GM12878 (cell line): Measurements from ENCODE around the gene RAB34. TPM values are rescaled to one million over a fixed set of nuclear protein-coding genes. Genes with fewer than 3 reads are reported as not detected.

Experiments
- ATAC-seq: fragments of 200-7000 bp; cut with Tn5 transposase; 3 replicates; pipeline ENCODE4 v1.9.1; 2020; ENCODE audit warnings: mild to moderate bottlenecking, moderate library complexity
- BruUV-seq: library from RNA; stranded (reverse); fragments of 400-500 nt; replicated peaks from 2 replicates; lab custom pipeline; 2021; lab: Mats Ljungman, UMichigan
- CTCF ChIA-PET: fragments of 300-600 bp; sonication (Branson Sonifier 250); formaldehyde crosslinking; extraction: SDS; loops from one replicate; lab custom pipeline; 2021; ENCODE audit warnings: inconsistent platforms; lab: Yijun Ruan, JAX
- POLR2A ChIA-PET: fragments of 350-600 bp; formaldehyde crosslinking; extraction: SDS; loops from one replicate; lab custom pipeline; 2021; ENCODE audit warnings: inconsistent platforms; lab: Charles Lee
- RAD21 ChIA-PET: fragments of 300-600 bp; sonication (Branson Sonifier 250); formaldehyde crosslinking; loops from one replicate; lab custom pipeline; 2023; ENCODE audit warnings: antibody characterized with exemption; ENCODE audit not compliant: unreplicated experiment; lab: Charles Lee
- SMC1A ChIA-PET: fragments of 300-600 bp; sonication (Branson Sonifier 250); formaldehyde crosslinking; loops from one replicate; lab custom pipeline; 2023; ENCODE audit not compliant: unreplicated experiment, uncharacterized antibody; lab: Charles Lee
- DNase-seq: peaks from one replicate; pipeline ENCODE4 v3.0.0-alpha.2; 2011; ENCODE audit warnings: low read depth, low spot score
- FAIRE-seq: peaks from 3 replicates; lab custom pipeline; 2011; peaks lifted over from hg19 to GRCh38; lab: Jason Lieb, UNC
- H2AFZ ChIP-seq: 2 replicates; pipeline ENCODE4 v1.6.0; 2011; ENCODE audit warnings: low read depth, low read length, control low read depth; ENCODE audit not compliant: control insufficient read depth
- H3K27ac ChIP-seq: 2 replicates; pipeline ENCODE4 v1.5.1; 2011; ENCODE audit warnings: control low read depth; ENCODE audit not compliant: control insufficient read depth, insufficient read depth
- H3K27me3 ChIP-seq, 2 experiments: replicated peaks in 1 of 2; 2 replicates each; pipeline versions ENCODE4 v1.6.0 to v1.6.1; 2011; ENCODE audit warnings: low read length in 1 of 2; ENCODE audit not compliant: control insufficient read depth in 2 of 2, insufficient read depth in 2 of 2
- H3K36me3 ChIP-seq, 2 experiments: 2 replicates each; pipeline ENCODE4 v1.5.1; 2011; ENCODE audit warnings: low read length in 1 of 2; ENCODE audit not compliant: control insufficient read depth in 2 of 2, insufficient read depth in 2 of 2
- H3K4me1 ChIP-seq: 2 replicates; pipeline ENCODE4 v1.6.1; 2011; ENCODE audit warnings: mild to moderate bottlenecking, low read length, moderate library complexity, mixed read lengths; ENCODE audit not compliant: control insufficient read depth, insufficient read depth
- H3K4me2 ChIP-seq: 2 replicates; pipeline ENCODE4 v1.6.0; 2011; ENCODE audit warnings: control low read depth; ENCODE audit not compliant: control insufficient read depth, insufficient read depth
- H3K4me3 ChIP-seq: fragments of 200-600 bp; sonication (generic); 2 replicates; pipeline ENCODE4 v1.5.1; 2016
- H3K79me2 ChIP-seq: 2 replicates; pipeline ENCODE4 v1.6.0; 2011; ENCODE audit warnings: low read length; ENCODE audit not compliant: control insufficient read depth, insufficient read depth
- H3K9ac ChIP-seq: 2 replicates; pipeline ENCODE4 v1.8.0; 2011; ENCODE audit warnings: low read length, control low read depth, mixed read lengths; ENCODE audit not compliant: control insufficient read depth, insufficient read depth
- H3K9me3 ChIP-seq: replicated peaks from 3 replicates; pipeline ENCODE4 v1.5.1; 2011; ENCODE audit warnings: mild to moderate bottlenecking, low read length; ENCODE audit not compliant: control insufficient read depth, insufficient read depth
- H4K20me1 ChIP-seq: 2 replicates; pipeline ENCODE4 v1.6.0; 2011; ENCODE audit not compliant: control insufficient read depth, insufficient read depth
- BCL11A ChIP-seq: IDR thresholded peaks from 2 replicates; pipeline ENCODE4 v1.6.1; 2011; ENCODE audit warnings: low read depth, low read length
- CBX3 ChIP-seq: fragments of 200-600 bp; sonication (generic); IDR thresholded peaks from 2 replicates; pipeline ENCODE4 v1.6.1; 2016; ENCODE audit warnings: low read depth, borderline replicate concordance
- EGR1 ChIP-seq, 2 experiments: IDR thresholded peaks; 1 replicate in 1 of 2; 2 replicates in 1 of 2; pipeline ENCODE4 v1.6.1; 2011 to 2012; ENCODE audit warnings: low read depth in 2 of 2, low read length in 2 of 2, borderline replicate concordance in 1 of 2, mild to moderate bottlenecking in 1 of 2, moderate library complexity in 1 of 2
- ESRRA ChIP-seq: IDR thresholded peaks from 2 replicates; pipeline ENCODE4 v1.6.1; 2012; ENCODE audit warnings: mild to moderate bottlenecking, low read length, improper control_type of control experiment
- NBN ChIP-seq: fragments of 450-650 bp; IDR thresholded peaks from 2 replicates; pipeline ENCODE4 v1.6.1; 2016
- NFIC ChIP-seq: IDR thresholded peaks from 2 replicates; pipeline ENCODE4 v1.6.1; 2012; ENCODE audit warnings: low read depth, mild to moderate bottlenecking, inconsistent platforms, low read length, moderate library complexity
- NRF1 ChIP-seq: conservative IDR thresholded peaks from 2 replicates; pipeline ENCODE4 v1.6.1; 2011; ENCODE audit warnings: mild to moderate bottlenecking, low read depth, low read length, improper control_type of control experiment
- RFX5 ChIP-seq: IDR thresholded peaks from 2 replicates; pipeline ENCODE4 v1.6.1; 2011; ENCODE audit warnings: low read depth, low read length, improper control_type of control experiment
- SIX5 ChIP-seq: IDR thresholded peaks from 2 replicates; pipeline ENCODE4 v1.6.1; 2011; ENCODE audit warnings: mild to moderate bottlenecking, low read depth, low read length, moderate library complexity; ENCODE audit not compliant: severe bottlenecking
- STAT3 ChIP-seq: IDR thresholded peaks from 2 replicates; pipeline ENCODE4 v1.6.1; 2011; ENCODE audit warnings: low read depth, low read length, improper control_type of control experiment
- TBL1XR1 ChIP-seq: IDR thresholded peaks from 2 replicates; pipeline ENCODE4 v1.6.1; 2012; ENCODE audit warnings: low read depth, low read length, improper control_type of control experiment
- TCF12 ChIP-seq: IDR thresholded peaks from 2 replicates; pipeline ENCODE4 v1.6.1; 2011; ENCODE audit warnings: low read depth, mild to moderate bottlenecking, low read length
- WGBS: methylation state at CpG from one replicate; pipeline ENCODE4 v1.1.6; 2016; ENCODE audit warnings: low lambda C conversion rate; ENCODE audit not compliant: insufficient replicate concordance, insufficient coverage; ENCODE audit errors: missing lambda C conversion rate; 5-methylcytosine and 5-hydroxymethylcytosine counted together
- in situ Hi-C: fragments of 300-500 bp; cut with MboI; formaldehyde crosslinking; loops from 9 replicates; pipeline ENCODE4 v1.14.3; 2018; ENCODE audit warnings: mixed read lengths
- intact Hi-C: fragments of 100-400 bp; cut with micrococcal nuclease; formaldehyde crosslinking; loops from one replicate; pipeline ENCODE4 v1.14.2; 2022; ENCODE audit not compliant: unreplicated experiment
- polyA plus RNA-seq, 11 experiments: library from polyadenylated mRNA; depleted of rRNA in 4 of 11; unstranded in 6 of 11; stranded (reverse) in 5 of 11; fragments of >200 nt; fragmentation: Nextera tagmentation in 4 of 11; fragmentation: Illumina TruSeq in 1 of 11; extraction: Ambion mirVana in 4 of 11; extraction: Trizol in 1 of 11; gene quantifications; 1 replicate in 1 of 11; 2 replicates in 10 of 11; pipeline versions ENCODE4 v1.2.1 to v1.2.3, GENCODE V29; 2011 to 2016; ENCODE audit warnings: inconsistent platforms in 2 of 11, missing spikeins in 2 of 11, low read depth in 1 of 11
- total RNA-seq, 4 experiments: library from RNA; depleted of rRNA in 3 of 4; stranded (reverse); fragments of >200 nt in 3 of 4; fragmentation: Illumina TruSeq in 1 of 4; extraction: Trizol in 1 of 4; gene quantifications; 2 replicates each; pipeline versions ENCODE4 v1.2.1 to v1.2.3, GENCODE V29; 2013 to 2021
- TF ChIP-seq, protein P1 (sequence below): IDR thresholded peaks from 2 replicates; pipeline ENCODE4 v1.6.1; 2012; ENCODE audit warnings: low read depth, low read length, improper control_type of control experiment
- TF ChIP-seq, protein P2 (sequence below): fragments of 450-650 bp; IDR thresholded peaks from 2 replicates; pipeline ENCODE4 v1.6.1; 2017; ENCODE audit warnings: mild to moderate bottlenecking
- TF ChIP-seq, protein P3 (sequence below): fragments of 450-650 bp; IDR thresholded peaks from 2 replicates; pipeline ENCODE4 v1.6.1; 2016; ENCODE audit warnings: mild to moderate bottlenecking, moderate library complexity, borderline replicate concordance

RAB34 gene
- total and polyA plus RNA-seq, 10 of the 15 experiments (the other 5 are each of a cell fraction or from before 2014, with no cell fraction given) = 0.37 to 46.4 (median 32.8) TPM

DNA sequence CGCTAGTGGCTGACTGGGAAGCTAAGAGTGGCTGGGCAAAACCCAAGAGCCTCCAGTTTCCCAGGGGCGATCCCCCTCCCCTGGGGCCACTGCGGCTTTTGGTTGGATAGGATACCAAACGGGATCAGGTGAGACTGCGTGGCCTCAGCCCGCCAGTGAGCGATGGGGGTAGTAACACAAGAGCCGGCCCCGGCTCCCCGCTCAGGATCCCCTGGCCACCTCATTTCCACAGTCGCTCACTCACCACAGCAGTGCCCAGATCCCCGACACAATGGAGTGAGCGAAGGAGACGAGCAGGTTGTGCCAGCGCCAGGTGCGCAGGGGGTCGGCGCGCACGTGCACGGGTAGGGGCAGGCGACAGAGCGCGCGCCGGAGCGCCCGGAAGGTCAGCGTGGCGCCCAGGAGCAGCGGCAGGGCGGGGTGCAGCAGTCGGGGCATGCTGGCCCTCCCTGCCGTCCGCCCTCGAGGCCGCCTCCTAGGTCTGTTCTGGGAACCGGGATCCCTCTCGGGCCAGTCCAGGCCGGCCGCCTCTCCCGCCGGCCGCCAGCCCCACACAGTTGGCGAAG is 8.1 kb upstream of the RAB34 start (continued):
- no peak for TF ChIP-seq STAT3
- TF ChIP-seq, protein P1, sequence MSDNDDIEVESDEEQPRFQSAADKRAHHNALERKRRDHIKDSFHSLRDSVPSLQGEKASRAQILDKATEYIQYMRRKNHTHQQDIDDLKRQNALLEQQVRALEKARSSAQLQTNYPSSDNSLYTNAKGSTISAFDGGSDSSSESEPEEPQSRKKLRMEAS = peak; percentile 52; the same call in 1 of the 2 replicates

DNA sequence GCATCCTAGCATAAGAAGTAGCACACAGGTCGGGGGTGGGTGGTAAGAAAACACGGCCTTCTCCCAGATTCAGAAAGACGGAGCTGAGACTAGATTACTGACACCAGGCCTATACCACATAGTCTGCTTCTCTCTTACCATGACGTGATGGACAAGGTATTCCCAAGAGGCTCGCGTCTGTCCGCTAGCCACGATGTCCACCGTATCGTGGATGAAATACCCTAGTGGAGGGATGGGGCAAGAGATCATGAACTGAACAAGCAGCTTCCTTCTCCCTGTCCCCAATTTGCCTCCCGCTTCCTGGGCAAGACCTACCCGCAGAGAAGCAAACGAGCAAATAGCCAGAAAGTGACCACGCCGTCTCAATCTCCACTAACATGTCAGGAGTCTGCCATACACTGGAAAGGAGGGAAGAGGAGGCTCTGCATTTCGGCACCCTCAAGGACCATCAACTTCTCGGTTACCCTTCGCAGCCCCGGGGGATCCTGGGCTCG is 7.5 kb upstream of the RAB34 start:
- no peaks in the 10 kb centered on the region for H4K20me1 ChIP-seq
- WGBS = 2% methylated on average over 20 of the region's 20 CpGs
- peaks cover 37% of the 10 kb centered on the region for H3K79me2 ChIP-seq
- no peaks in the 10 kb centered on the region for H3K9me3 ChIP-seq
- CTCF ChIA-PET = interaction anchor here (1.0 to 12.6 kb wide), 6 partner anchors 24 to 392 kb away, joined by 3 to 394 read pairs (median 30); partner anchors contain the start of gene BLTP2
- FAIRE-seq (no peak), ATAC-seq (no peak), DNase-seq (no peak)
- in situ Hi-C loops (loop anchor here (25.0 kb wide), 1 partner anchor 1263 kb away; the partner anchor contains the start of gene KSR1), intact Hi-C loops (loop anchor here (5.0 to 10.0 kb wide), 2 partner anchors 117 to 390 kb away; partner anchors contain the start of gene FAM222B)
- RAD21 ChIA-PET = interaction anchor here (1.0 to 6.8 kb wide), 8 partner anchors 10 to 228 kb away, joined by 3 to 375 read pairs (median 5); partner anchors contain the start of genes BLTP2, FLOT2, PROCA1 and TRAF4
- peak overlapping the region; percentile 72 for H3K4me3 ChIP-seq
- BruUV-seq = no TSS peak
- peaks cover 12 to 20% of the 10 kb centered on the region in 2 experiments; a peak in 3 of 4 replicates for H3K36me3 ChIP-seq
- H2AFZ ChIP-seq = no peak overlapping the region
- peaks cover 23% of the 10 kb centered on the region for H3K4me1 ChIP-seq
- H3K27me3 ChIP-seq = no peaks in the 10 kb centered on the region
- peak overlapping the region; percentile 69 for H3K9ac ChIP-seq
- POLR2A ChIA-PET = interaction anchor here (1.4 to 17.2 kb wide), 5 partner anchors 10 to 177 kb away, joined by 4 to 485 read pairs (median 9); partner anchors contain the start of genes BLTP2, PROCA1 and TRAF4
- SMC1A ChIA-PET = interaction anchor here (0.7 to 11.3 kb wide), 9 partner anchors 10 to 1424 kb away, joined by 3 to 326 read pairs (median 3); partner anchors contain the start of genes BLTP2, PROCA1 and TRAF4
- H3K27ac ChIP-seq = peak overlapping the region; percentile 74
- peak overlapping the region; percentile 82 for H3K4me2 ChIP-seq
- TF ChIP-seq NBN (no peak), TBL1XR1 (no peak), BCL11A (0 out of 2 replicates have a peak, but pooled peaks have one; percentile 3), SIX5 (no peak), CBX3 (no peak), RFX5 (no peak), ESRRA (no peak), TCF12 (peak; percentile 7; the same call in 1 of the 2 replicates), NRF1 (no peak), NFIC (no peak), EGR1 (IDR thresholded peaks at IDR 0.05; ENCODE audit: borderline replicate concordance in 1 of 2, low read depth in 2 of 2, low read length in 2 of 2) (no peak)
- TF ChIP-seq, protein P2, sequence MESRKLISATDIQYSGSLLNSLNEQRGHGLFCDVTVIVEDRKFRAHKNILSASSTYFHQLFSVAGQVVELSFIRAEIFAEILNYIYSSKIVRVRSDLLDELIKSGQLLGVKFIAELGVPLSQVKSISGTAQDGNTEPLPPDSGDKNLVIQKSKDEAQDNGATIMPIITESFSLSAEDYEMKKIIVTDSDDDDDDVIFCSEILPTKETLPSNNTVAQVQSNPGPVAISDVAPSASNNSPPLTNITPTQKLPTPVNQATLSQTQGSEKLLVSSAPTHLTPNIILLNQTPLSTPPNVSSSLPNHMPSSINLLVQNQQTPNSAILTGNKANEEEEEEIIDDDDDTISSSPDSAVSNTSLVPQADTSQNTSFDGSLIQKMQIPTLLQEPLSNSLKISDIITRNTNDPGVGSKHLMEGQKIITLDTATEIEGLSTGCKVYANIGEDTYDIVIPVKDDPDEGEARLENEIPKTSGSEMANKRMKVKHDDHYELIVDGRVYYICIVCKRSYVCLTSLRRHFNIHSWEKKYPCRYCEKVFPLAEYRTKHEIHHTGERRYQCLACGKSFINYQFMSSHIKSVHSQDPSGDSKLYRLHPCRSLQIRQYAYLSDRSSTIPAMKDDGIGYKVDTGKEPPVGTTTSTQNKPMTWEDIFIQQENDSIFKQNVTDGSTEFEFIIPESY = no peak
- TF ChIP-seq, protein P3, sequence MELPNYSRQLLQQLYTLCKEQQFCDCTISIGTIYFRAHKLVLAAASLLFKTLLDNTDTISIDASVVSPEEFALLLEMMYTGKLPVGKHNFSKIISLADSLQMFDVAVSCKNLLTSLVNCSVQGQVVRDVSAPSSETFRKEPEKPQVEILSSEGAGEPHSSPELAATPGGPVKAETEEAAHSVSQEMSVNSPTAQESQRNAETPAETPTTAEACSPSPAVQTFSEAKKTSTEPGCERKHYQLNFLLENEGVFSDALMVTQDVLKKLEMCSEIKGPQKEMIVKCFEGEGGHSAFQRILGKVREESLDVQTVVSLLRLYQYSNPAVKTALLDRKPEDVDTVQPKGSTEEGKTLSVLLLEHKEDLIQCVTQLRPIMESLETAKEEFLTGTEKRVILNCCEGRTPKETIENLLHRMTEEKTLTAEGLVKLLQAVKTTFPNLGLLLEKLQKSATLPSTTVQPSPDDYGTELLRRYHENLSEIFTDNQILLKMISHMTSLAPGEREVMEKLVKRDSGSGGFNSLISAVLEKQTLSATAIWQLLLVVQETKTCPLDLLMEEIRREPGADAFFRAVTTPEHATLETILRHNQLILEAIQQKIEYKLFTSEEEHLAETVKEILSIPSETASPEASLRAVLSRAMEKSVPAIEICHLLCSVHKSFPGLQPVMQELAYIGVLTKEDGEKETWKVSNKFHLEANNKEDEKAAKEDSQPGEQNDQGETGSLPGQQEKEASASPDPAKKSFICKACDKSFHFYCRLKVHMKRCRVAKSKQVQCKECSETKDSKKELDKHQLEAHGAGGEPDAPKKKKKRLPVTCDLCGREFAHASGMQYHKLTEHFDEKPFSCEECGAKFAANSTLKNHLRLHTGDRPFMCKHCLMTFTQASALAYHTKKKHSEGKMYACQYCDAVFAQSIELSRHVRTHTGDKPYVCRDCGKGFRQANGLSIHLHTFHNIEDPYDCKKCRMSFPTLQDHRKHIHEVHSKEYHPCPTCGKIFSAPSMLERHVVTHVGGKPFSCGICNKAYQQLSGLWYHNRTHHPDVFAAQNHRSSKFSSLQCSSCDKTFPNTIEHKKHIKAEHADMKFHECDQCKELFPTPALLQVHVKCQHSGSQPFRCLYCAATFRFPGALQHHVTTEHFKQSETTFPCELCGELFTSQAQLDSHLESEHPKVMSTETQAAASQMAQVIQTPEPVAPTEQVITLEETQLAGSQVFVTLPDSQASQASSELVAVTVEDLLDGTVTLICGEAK = no peak
- TF ChIP-seq, protein P1 = no peak
